Hindlimb muscle (tissue), 1 donor: Measurements from ENCODE around the gene TLCD2. TPM values are rescaled to one million over a fixed set of nuclear protein-coding genes. Genes with fewer than 3 reads are reported as not detected.
"Not testable (repeated sequence)": the region's sequence is repeated elsewhere in the genome, so short reads cannot be mapped to it uniquely, and the experiment has no call there.

Source experiments
- DNase-seq: peaks from one replicate; pipeline ENCODE4 v3.0.0-alpha.2; 2013
- polyA plus RNA-seq: library from polyadenylated mRNA; unstranded; fragments of 120-200 nt; gene quantifications from one replicate; pipeline ENCODE4 v1.2.1, GENCODE V29; 2013; ENCODE audit not compliant: insufficient read length

Gene TLCD2
- polyA plus RNA-seq, 1 donor: 5.5 TPM

DNA sequence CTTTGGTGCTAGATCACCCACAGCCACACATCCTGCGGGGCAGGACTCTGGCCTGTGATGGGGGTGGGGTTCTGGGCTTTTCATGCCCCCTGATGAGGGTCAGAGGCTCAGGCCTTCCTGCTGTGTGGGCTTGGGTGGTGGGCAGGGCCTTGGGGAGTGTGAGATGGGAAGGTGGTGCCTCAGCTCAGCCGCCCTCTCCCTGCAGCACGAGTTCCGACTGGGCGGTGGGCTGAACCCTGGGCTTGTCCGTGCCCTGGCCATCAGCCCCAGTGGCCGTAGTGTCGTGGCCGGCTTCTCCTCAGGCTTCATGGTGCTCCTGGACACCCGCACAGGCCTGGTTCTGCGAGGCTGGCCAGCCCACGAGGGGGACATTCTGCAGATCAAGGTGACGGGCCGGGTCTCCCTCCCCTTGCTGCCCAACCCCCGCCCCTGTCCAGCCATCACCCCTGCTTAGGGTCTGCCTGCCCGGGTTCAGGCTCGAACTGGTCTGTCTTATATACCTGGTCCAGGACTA, 25.7 kb upstream of the TLCD2 start:
- DNase-seq: no peak

DNA sequence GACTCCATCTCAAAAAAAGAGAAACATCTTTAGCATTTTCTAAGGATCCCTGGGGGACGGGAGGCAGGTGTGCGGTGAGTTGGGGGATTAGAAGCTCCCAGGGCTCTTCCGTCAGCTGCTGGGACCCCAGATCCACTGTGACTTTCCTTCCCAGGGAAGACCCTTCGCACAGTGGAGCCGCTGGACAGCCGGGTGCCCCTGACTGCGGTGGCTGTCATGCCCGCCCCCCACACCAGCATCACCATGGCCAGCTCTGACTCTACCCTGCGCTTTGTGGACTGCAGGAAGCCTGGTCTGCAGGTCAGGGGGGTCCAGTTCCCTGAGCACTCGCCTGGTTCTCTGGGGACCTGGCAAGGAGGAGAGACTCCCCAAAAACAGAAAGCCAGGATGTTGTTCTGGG, 25.2 kb upstream of the TLCD2 start:
- DNase-seq: no peak

DNA sequence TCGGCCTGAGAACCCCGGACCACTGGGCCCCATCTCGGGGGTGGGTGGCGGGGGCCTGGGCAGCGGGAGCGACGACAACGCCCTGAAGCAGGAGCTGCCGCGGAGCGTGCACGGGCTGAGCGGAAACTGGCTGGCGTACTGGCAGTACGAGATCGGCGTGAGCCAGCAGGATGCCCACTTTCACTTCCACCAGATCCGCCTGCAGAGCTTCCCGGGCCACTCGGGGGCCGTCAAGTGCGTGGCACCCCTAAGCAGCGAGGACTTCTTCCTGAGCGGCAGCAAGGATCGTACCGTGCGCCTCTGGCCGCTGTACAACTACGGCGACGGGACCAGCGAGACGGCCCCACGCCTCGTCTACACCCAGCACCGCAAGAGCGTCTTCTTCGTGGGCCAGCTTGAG, 23.6 kb upstream of the TLCD2 start:
- no peak for DNase-seq

DNA sequence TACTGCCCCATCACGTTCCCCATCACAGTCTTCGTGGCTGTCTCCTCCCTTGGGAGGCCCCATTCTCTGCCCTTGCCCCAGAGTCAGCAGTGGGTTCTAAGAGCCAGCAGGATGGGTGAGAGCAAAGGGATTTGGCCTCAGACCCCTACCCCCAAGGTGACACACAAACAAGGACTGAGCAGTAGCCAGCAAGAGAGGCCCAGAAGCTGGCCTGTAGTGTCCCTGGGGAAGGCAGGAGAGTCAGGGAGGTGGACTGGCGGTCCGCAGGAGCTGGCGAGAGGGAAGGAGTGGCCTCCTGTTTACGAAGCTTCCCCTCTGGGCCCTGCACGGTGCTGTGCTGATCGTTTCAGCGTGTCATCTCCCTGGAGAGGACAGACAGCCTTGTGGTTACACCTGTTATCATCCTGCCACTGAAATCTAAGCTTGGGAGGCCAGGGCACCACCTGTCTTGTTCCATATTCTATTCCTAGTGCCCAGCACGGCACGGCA, 22.7 kb upstream of the TLCD2 start:
- DNase-seq: no peak

DNA sequence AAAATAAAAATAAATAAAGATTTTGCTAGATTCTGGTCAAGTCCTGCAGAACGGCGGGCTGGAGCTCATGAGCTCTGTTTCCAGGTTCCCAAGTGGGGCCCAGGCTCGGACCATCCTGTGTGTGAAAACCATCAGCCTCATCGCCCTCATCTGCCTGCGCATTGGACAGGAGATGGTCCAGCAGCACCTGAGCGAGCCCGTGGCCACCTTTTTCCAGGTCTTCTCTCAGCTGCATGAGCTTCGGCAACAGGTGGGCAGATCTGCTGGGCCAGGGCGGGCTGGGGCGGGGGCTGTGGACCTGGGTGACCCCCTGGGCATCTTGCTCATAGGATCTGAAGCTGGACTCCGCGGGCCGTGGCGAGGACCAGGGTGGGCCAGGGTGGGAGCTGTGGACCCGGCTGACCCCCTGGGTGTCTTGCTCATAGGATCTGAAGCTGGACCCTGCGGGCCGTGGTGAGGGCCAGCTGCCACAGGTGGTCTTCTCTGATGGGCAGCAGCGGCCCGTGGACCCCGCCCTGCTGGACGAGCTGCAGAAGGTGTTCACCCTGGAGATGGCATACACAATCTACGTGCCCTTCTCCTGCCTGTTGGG, 22.2 kb upstream of the TLCD2 start:
- no peak for DNase-seq

DNA sequence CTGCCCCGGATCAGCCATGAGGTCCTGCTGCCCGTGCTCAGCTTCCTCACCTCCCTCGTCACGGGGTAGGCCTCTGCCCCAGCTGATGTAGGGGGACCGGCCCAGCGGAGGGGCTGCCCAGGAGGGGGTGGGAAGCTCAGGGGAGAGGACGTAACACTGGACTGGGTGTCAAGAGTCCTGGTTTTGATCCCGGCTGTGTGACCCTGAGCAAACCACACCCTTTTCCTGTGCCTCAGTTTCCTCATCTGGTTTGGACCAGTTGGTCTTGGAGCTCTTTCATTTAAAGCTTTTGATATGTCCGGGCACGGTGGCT, 21.0 kb upstream of the TLCD2 start:
- DNase-seq: no peak

DNA sequence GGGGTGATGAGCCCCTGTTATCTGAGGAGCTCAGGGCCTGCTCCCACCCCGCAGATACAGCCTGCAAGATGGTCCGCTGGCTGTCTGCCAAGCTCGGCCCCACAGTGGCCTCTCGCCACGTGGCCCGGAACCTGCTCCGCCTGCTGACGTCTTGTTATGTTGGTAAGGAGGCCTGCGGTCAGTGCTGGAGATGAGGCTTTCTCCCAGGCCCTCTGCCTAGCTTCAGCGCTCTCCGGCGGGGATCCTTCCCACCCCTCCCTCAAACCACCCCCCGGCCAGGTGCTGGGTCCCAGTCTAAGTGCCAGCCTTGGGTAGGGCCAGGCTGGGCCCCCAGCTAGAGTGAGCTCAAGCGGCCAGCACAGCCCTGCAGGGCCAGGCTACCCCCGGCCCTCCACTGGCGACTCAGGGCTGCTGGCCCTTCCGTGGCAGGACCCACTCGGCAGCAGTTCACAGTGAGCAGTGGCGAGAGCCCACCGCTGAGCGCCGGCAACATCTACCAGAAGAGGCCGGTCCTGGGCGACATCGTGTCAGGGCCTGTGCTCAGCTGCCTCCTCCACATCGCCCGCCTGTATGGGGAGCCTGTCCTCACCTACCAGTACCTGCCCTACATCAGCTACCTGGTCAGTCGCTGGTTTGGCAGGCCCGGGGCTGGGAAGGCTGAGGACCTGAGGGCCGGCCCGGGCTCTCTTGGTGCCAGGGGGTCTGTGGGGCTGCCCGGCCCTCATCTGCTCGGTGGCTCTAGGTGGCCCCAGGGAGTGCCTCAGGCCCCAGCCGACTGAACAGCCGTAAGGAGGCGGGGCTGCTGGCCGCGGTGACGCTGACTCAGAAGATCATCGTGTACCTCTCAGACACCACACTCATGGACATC, 20.4 kb upstream of the TLCD2 start:
- DNase-seq: peak; percentile 86

DNA sequence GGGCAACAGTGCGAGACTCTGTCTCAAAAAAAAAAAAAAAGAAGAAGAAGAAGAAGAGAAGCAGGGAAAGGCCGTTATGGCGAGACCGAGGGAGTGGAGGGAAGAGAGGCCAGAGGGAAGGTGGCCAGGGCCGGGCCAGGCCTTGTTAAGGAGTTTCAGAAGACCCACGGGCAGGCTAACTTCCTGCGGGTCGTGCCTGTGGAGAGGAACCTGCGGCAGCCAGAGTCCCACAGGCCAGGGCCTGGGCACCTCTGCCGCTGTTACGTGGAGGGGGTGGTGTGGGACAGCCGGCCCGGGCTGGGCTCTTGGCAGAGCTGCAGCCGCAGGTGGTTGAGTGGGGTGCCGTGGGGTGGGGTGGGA, 19.8 kb upstream of the TLCD2 start:
- DNase-seq: no peak

DNA sequence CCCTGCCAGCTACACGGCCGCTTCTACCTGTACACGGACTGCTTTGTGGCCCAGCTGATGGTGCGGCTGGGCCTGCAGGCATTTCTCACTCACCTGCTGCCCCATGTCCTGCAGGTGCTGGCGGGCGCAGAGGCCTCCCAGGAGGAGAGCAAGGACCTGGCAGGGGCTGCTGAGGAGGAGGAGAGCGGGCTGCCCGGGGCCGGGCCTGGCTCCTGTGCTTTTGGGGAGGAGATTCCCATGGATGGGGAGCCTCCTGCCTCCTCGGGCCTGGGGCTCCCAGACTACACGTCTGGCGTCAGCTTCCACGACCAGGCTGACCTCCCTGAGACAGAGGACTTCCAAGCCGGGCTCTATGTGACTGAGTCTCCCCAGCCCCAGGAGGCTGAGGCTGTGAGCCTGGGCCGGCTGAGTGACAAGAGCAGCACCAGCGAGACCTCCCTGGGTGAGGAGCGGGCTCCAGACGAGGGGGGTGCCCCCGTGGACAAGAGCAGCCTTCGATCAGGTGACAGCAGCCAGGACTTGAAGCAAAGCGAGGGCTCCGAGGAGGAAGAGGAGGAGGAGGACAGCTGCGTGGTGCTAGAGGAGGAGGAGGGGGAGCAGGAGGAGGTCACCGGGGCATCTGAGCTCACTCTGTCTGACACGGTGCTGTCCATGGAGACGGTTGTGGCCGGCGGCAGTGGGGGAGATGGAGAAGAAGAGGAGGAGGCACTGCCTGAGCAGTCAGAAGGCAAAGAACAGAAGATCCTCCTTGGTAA, 17.9 kb upstream of the TLCD2 start:
- no peak for DNase-seq

DNA sequence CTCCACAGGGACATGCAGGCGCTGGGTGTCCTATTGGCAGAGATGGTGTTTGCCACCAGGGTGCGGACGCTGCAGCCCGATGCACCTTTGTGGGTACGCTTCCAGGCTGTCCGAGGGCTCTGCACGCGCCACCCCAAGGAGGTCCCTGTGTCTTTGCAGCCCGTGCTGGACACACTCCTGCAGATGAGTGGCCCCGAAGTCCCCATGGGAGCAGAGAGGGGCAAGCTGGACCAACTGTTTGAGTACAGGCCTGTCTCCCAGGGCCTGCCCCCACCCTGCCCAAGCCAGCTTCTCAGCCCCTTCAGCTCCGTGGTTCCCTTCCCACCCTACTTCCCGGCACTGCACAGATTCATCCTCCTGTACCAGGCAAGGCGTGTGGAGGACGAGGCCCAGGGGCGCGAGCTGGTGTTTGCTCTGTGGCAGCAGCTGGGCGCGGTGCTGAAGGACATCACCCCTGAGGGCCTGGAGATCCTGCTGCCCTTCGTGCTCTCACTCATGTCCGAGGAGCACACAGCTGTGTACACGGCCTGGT, 17.1 kb upstream of the TLCD2 start:
- DNase-seq: no peak

DNA sequence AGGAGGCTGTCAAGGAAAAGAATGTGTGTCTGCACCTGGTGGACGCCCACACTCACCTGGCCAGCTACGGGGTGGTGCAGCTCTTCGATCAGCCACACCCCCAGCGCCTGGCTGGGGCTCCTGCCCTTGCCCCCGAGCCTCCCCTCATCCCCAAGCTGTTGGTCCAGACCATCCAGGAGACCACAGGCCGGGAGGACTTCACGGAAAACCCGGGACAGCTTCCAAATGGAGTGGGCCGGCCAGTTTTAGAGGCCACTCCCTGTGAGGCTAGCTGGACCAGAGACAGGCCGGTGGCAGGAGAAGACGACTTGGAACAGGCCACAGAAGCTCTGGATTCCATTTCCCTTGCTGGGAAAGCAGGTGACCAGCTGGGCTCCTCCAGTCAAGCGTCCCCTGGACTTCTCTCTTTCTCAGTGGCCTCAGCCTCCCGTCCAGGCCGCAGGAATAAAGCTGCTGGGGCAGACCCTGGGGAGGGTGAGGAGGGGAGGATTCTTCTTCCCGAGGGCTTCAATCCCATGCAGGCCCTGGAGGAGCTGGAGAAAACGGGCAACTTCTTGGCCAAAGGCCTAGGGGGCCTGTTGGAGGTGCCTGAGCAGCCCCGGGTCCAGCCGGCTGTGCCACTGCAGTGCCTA, 16.6 kb upstream of the TLCD2 start:
- no peak for DNase-seq

DNA sequence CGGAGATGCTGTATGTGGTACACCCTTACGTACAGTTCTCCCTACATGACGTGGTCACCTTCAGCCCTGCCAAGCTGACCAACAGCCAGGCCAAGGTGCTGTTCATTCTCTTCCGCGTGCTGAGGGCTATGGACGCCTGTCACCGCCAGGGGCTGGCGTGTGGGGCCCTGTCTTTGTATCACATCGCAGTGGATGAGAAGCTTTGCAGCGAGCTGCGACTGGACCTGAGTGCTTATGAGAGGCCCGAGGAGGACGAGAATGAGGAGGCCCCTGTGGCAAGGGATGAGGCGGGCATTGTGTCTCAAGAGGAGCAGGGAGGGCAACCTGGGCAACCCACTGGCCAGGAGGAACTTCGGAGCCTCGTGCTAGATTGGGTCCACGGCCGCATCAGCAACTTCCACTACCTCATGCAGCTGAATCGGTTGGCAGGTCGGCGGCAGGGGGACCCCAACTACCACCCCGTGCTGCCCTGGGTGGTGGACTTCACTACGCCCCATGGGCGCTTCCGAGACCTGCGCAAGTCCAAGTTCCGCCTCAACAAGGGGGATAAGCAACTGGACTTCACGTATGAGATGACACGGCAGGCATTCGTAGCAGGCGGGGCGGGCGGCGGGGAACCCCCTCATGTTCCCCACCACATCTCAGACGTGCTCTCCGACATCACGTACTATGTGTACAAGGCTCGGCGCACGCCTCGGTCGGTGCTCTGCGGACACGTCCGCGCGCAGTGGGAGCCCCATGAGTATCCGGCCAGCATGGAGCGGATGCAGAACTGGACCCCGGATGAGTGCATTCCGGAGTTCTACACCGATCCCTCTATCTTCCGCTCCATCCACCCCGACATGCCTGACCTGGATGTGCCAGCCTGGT, 15.7 kb upstream of the TLCD2 start:
- no peak for DNase-seq

DNA sequence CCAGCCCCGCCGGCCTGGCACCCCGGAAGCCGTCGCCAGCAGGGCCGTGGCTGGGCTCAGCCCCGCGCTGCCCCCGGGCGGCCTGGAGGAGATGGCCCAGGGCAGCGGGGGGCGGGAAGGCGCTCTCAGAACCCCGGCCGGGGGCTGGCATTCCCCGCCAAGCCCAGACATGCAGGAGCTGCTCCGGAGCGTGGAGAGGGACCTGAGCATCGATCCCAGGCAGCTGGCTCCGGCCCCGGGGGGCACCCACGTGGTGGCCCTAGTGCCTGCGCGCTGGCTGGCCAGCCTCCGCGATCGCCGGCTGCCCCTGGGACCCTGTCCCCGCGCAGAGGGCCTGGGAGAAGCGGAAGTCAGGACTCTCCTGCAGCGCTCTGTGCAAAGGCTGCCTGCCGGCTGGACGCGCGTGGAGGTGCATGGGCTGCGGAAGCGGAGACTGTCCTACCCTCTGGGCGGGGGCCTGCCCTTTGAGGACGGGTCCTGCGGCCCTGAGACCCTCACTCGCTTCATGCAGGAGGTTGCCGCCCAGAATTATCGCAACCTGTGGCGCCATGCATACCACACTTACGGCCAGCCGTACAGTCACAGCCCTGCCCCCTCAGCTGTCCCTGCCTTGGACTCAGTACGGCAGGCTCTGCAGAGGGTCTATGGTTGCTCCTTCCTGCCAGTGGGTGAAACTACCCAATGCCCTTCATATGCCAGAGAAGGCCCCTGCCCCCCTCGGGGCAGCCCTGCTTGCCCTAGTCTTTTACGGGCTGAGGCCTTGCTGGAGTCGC, 14.9 kb upstream of the TLCD2 start:
- DNase-seq: no peak

DNA sequence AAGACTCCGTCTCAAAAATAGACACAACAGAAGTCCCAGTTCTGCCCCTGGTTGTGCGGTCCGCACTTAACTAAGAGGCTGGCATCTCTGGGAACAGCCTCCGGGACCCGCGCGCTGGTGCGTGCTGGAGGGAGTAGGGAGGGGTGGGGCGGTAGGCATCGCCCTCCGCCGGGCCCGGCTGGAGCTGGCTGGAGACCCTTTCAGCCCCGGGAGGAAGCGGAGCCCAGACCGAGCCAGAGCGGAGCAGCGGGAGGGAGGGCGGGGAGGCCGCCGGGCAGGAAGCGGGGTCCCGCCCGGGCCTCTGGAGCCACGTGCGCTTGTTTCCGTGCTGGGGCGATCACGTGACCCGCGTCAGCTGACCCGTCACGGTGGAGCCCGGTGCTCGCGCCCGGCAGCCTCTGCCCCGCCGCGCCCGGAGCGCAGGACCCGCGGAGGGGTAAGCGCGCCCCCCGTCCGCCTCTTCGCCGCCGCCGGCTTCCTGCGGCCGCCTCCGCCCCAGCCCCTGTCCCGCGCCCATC, 14.2 kb upstream of the TLCD2 start, which contains the start of gene WDR81:
TSS of gene WDR81 (plus strand) at position 354 of the 518 bp plus-strand sequence. CDS start 256 bp downstream, outside the sequence.
- DNase-seq: peak; percentile 92

DNA sequence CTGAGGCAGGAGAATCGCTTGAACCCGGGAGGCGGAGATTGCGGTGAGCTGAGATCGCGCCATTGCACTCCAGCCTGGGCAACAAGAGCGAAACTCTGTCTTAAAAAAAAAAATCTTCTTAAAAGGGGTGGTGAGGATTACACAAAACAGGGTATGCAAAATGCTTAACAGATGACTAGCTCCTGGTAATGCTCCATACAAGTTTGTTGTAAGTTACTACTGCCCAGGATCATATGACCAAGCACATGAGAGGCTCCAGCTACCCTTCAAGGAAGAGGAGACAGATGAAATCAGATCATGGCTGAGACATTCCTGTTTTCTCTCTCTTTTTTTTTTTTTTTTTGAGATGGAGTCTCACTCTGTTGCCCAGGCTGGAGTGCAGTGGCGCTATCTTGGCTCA, 11.8 kb upstream of the TLCD2 start:
- not testable (repeated sequence) for DNase-seq

DNA sequence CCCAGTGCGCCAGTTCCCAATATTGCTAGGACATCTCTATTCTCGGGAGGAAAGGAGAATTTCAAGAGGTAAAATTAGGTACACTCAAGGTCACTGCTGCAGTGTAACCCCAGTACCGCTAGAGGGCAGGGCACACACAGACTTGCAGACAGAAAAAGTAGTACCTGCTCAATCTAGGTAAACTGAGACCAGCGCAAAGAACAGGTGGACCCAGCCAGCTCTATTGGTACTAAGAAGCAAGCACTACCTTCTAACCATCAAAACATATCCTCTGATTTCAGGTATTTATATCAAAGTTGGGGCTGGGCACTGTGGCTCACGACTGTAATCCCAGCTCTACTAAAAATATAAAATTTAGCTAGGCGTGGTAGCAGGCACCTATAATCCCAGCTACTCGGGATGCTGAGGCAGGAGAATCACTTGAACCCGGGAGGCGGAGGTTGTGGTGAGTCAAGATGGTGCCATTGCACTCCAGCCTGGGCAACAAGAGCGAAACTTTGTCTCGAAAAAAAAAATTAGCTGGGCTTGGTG, 10.7 kb upstream of the TLCD2 start:
- DNase-seq: no peak

DNA sequence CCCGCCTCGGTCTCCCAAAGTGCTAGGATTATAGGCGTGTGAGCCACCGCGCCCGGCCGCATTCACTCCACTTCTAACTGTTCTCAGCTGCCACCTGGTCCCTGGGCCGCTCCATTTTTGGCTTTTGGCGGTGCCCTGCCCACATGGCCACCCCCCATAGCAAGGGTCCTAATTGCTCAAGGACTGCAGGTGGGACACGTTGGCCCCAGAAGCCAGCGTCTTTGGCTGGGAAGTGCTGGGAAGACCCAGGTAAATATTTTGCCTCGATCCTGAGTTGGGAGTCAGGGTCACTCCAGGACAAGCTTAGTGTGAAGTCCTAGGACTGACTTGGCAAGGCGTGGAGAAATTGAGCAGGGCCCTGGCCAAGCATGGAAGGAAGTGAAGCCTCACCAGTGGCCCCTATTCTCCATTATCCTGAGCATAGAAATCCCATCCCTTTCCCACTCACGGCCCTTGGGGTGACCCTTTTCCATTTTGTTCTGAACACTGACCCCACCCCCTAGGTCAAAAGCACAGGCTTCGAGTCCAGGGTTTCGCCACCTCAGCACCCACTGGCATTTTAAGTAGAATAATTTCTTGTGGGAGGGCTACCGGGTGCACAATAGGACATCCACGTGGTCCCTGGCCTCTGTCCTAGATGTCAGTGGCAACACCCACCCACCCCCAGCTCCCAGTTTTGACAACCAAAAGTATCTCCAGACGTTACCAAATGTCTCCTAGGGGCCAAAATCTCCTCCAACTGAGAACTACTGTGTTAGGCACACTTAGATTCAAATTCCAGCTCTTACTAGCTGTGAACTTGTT, 8.4 kb upstream of the TLCD2 start:
- DNase-seq: no peak

DNA sequence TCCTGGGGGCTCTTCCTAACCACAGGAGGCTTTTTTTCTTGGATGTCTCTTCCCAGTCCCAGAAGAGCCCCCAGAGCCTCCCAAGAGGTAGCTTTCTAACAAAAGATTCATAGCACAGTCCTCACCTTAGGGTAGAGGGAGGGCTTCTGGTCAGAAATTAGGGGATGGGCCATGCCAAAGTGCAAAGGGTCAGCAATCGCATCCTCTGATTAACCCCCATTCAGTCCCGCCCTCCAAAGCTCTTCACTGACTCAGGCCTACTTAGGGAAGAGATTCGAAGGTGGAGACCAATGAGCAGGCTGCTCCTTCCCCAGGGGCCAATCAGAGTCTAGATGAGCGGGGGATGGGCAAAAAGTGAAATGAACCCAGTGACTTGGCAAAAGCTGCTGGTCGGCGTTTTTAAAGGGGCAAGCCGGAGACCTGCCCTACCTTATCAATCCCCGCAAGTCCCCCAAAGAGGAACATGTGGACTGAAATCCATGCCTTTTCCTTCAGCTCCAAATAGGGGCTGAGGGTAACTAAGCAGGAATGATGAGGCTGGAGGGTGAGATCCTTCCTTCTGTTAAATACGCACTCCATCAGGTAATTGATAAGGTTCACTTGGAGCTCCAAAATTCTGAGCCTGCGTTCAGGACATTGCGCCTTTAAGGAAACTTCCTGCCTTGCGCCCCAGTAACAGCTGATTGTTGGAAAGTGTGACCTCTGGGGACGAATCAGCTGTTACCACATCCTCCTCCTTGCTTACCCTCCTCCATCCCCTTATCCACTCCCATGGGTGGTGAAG, 6.9 kb upstream of the TLCD2 start:
- DNase-seq: peak; percentile 87
